GM12878 (cell line): ENCODE results near the gene ABCC4. TPM values are rescaled to one million over a fixed set of nuclear protein-coding genes. Genes with fewer than 3 reads are reported as not detected.

ENCODE experiments used
- ATAC-seq: fragments of 200-7000 bp; cut with Tn5 transposase; 3 replicates; pipeline ENCODE4 v1.9.1; 2020; ENCODE audit warnings: mild to moderate bottlenecking, moderate library complexity
- BruUV-seq: library from RNA; stranded (reverse); fragments of 400-500 nt; replicated peaks from 2 replicates; lab custom pipeline; 2021; lab: Mats Ljungman, UMichigan
- CTCF ChIA-PET: fragments of 300-600 bp; sonication (Branson Sonifier 250); formaldehyde crosslinking; extraction: SDS; loops from one replicate; lab custom pipeline; 2021; ENCODE audit warnings: inconsistent platforms; lab: Yijun Ruan, JAX
- POLR2A ChIA-PET: fragments of 350-600 bp; formaldehyde crosslinking; extraction: SDS; loops from one replicate; lab custom pipeline; 2021; ENCODE audit warnings: inconsistent platforms; lab: Charles Lee
- RAD21 ChIA-PET: fragments of 300-600 bp; sonication (Branson Sonifier 250); formaldehyde crosslinking; loops from one replicate; lab custom pipeline; 2023; ENCODE audit warnings: antibody characterized with exemption; ENCODE audit not compliant: unreplicated experiment; lab: Charles Lee
- SMC1A ChIA-PET: fragments of 300-600 bp; sonication (Branson Sonifier 250); formaldehyde crosslinking; loops from one replicate; lab custom pipeline; 2023; ENCODE audit not compliant: unreplicated experiment, uncharacterized antibody; lab: Charles Lee
- DNase-seq: peaks from one replicate; pipeline ENCODE4 v3.0.0-alpha.2; 2011; ENCODE audit warnings: low read depth, low spot score
- FAIRE-seq: peaks from 3 replicates; lab custom pipeline; 2011; peaks lifted over from hg19 to GRCh38; lab: Jason Lieb, UNC
- H2AFZ ChIP-seq: 2 replicates; pipeline ENCODE4 v1.6.0; 2011; ENCODE audit warnings: low read depth, low read length, control low read depth; ENCODE audit not compliant: control insufficient read depth
- H3K27ac ChIP-seq: 2 replicates; pipeline ENCODE4 v1.5.1; 2011; ENCODE audit warnings: control low read depth; ENCODE audit not compliant: control insufficient read depth, insufficient read depth
- H3K27me3 ChIP-seq, 2 experiments: replicated peaks in 1 of 2; 2 replicates each; pipeline versions ENCODE4 v1.6.0 to v1.6.1; 2011; ENCODE audit warnings: low read length in 1 of 2; ENCODE audit not compliant: control insufficient read depth in 2 of 2, insufficient read depth in 2 of 2
- H3K36me3 ChIP-seq, 2 experiments: 2 replicates each; pipeline ENCODE4 v1.5.1; 2011; ENCODE audit warnings: low read length in 1 of 2; ENCODE audit not compliant: control insufficient read depth in 2 of 2, insufficient read depth in 2 of 2
- H3K4me1 ChIP-seq: 2 replicates; pipeline ENCODE4 v1.6.1; 2011; ENCODE audit warnings: mild to moderate bottlenecking, low read length, moderate library complexity, mixed read lengths; ENCODE audit not compliant: control insufficient read depth, insufficient read depth
- H3K4me2 ChIP-seq: 2 replicates; pipeline ENCODE4 v1.6.0; 2011; ENCODE audit warnings: control low read depth; ENCODE audit not compliant: control insufficient read depth, insufficient read depth
- H3K4me3 ChIP-seq: fragments of 200-600 bp; sonication (generic); 2 replicates; pipeline ENCODE4 v1.5.1; 2016
- H3K79me2 ChIP-seq: 2 replicates; pipeline ENCODE4 v1.6.0; 2011; ENCODE audit warnings: low read length; ENCODE audit not compliant: control insufficient read depth, insufficient read depth
- H3K9ac ChIP-seq: 2 replicates; pipeline ENCODE4 v1.8.0; 2011; ENCODE audit warnings: low read length, control low read depth, mixed read lengths; ENCODE audit not compliant: control insufficient read depth, insufficient read depth
- H3K9me3 ChIP-seq: replicated peaks from 3 replicates; pipeline ENCODE4 v1.5.1; 2011; ENCODE audit warnings: mild to moderate bottlenecking, low read length; ENCODE audit not compliant: control insufficient read depth, insufficient read depth
- H4K20me1 ChIP-seq: 2 replicates; pipeline ENCODE4 v1.6.0; 2011; ENCODE audit not compliant: control insufficient read depth, insufficient read depth
- EED ChIP-seq: sonication (generic); IDR thresholded peaks from 2 replicates; pipeline ENCODE4 v1.6.1; 2016; ENCODE audit warnings: antibody characterized with exemption, low read depth
- ETV6 ChIP-seq, 2 experiments: fragments of 450-650 bp in 1 of 2; IDR thresholded peaks in 1 of 2; conservative IDR thresholded peaks in 1 of 2; 2 replicates each; pipeline ENCODE4 v1.6.1; 2014; ENCODE audit warnings: antibody characterized with exemption in 1 of 2, borderline replicate concordance in 1 of 2, low read depth in 1 of 2, mild to moderate bottlenecking in 1 of 2, moderate library complexity in 1 of 2
- FOXK2 ChIP-seq: fragments of 450-650 bp; IDR thresholded peaks from 2 replicates; pipeline ENCODE4 v1.6.1; 2017; ENCODE audit warnings: mild to moderate bottlenecking, moderate library complexity
- IRF4 ChIP-seq: IDR thresholded peaks from 2 replicates; pipeline ENCODE4 v1.6.1; 2011; ENCODE audit warnings: low read depth, low read length
- NBN ChIP-seq: fragments of 450-650 bp; IDR thresholded peaks from 2 replicates; pipeline ENCODE4 v1.6.1; 2016
- SMC3 ChIP-seq: IDR thresholded peaks from 2 replicates; pipeline ENCODE4 v1.6.1; 2011; ENCODE audit warnings: low read length, improper control_type of control experiment, borderline replicate concordance
- SUPT20H ChIP-seq: IDR thresholded peaks from 2 replicates; pipeline ENCODE4 v1.6.1; 2011; ENCODE audit warnings: low read depth, mild to moderate bottlenecking, low read length, moderate library complexity, borderline replicate concordance; ENCODE audit not compliant: control insufficient read depth
- TCF12 ChIP-seq: IDR thresholded peaks from 2 replicates; pipeline ENCODE4 v1.6.1; 2011; ENCODE audit warnings: low read depth, mild to moderate bottlenecking, low read length
- ZNF384 ChIP-seq: IDR thresholded peaks from 2 replicates; pipeline ENCODE4 v1.6.1; 2012; ENCODE audit warnings: low read depth, mild to moderate bottlenecking, low read length, improper control_type of control experiment, borderline replicate concordance
- WGBS: methylation state at CpG from one replicate; pipeline ENCODE4 v1.1.6; 2016; ENCODE audit warnings: low lambda C conversion rate; ENCODE audit not compliant: insufficient replicate concordance, insufficient coverage; ENCODE audit errors: missing lambda C conversion rate; 5-methylcytosine and 5-hydroxymethylcytosine counted together
- in situ Hi-C: fragments of 300-500 bp; cut with MboI; formaldehyde crosslinking; loops from 9 replicates; pipeline ENCODE4 v1.14.3; 2018; ENCODE audit warnings: mixed read lengths
- intact Hi-C: fragments of 100-400 bp; cut with micrococcal nuclease; formaldehyde crosslinking; loops from one replicate; pipeline ENCODE4 v1.14.2; 2022; ENCODE audit not compliant: unreplicated experiment
- polyA plus RNA-seq, 11 experiments: library from polyadenylated mRNA; depleted of rRNA in 4 of 11; unstranded in 6 of 11; stranded (reverse) in 5 of 11; fragments of >200 nt; fragmentation: Nextera tagmentation in 4 of 11; fragmentation: Illumina TruSeq in 1 of 11; extraction: Ambion mirVana in 4 of 11; extraction: Trizol in 1 of 11; gene quantifications; 1 replicate in 1 of 11; 2 replicates in 10 of 11; pipeline versions ENCODE4 v1.2.1 to v1.2.3, GENCODE V29; 2011 to 2016; ENCODE audit warnings: inconsistent platforms in 2 of 11, missing spikeins in 2 of 11, low read depth in 1 of 11
- total RNA-seq, 4 experiments: library from RNA; depleted of rRNA in 3 of 4; stranded (reverse); fragments of >200 nt in 3 of 4; fragmentation: Illumina TruSeq in 1 of 4; extraction: Trizol in 1 of 4; gene quantifications; 2 replicates each; pipeline versions ENCODE4 v1.2.1 to v1.2.3, GENCODE V29; 2013 to 2021

ABCC4 gene
- total and polyA plus RNA-seq, 10 of the 15 experiments (the other 5 are each of a cell fraction or from before 2014, with no cell fraction given) = 7.2 to 44.4 (median 24.1) TPM

- FAIRE-seq (no peak), ATAC-seq (peak; percentile 64), DNase-seq (no peak)
- ChIA-PET RAD21 (no interaction called here), SMC1A (interaction anchor here (1.5 kb wide), 1 partner anchor 136 kb away, joined by 3 read pairs; no protein-coding TSS in a partner anchor), CTCF (no interaction called here), POLR2A (interaction anchor here (0.6 kb wide), 1 partner anchor 228 kb away, joined by 4 read pairs; no protein-coding TSS in a partner anchor)
- Histone ChIP-seq H3K4me2 (0 out of 2 replicates have a peak overlapping the region, but pooled peaks have one; percentile 10), H3K79me2 (peaks cover 10% of the 10 kb centered on the region), H3K4me1 (peaks cover 21% of the 10 kb centered on the region), H3K4me3 (no peak overlapping the region), H3K9ac (no peak overlapping the region), H3K36me3 (peaks cover 12 to 18% of the 10 kb centered on the region in 2 experiments), H3K9me3 (no peaks in the 10 kb centered on the region), H4K20me1 (no peaks in the 10 kb centered on the region), H3K27me3 (no peaks in the 10 kb centered on the region), H3K27ac (peak overlapping the region; percentile 78)
- TSS peak; percentile 37 for BruUV-seq
- WGBS = 36% methylated on average over 2 of the region's 2 CpGs
- in situ Hi-C loops = no loop called here
- intact Hi-C loops = no loop called here
- TF ChIP-seq SMC3 (no peak), EED (peak; percentile 50), TCF12 (0 out of 2 replicates have a peak, but pooled peaks have one; percentile 44)
- TF ChIP-seq, all 136 proteins: peak for 2
- H2AFZ ChIP-seq = no peak overlapping the region
Observed at GRCh38 chr13:95245071-95245470, 56.2 kb downstream of the ABCC4 start.

- Histone ChIP-seq H3K27me3 (no peaks in the 10 kb centered on the region), H3K4me2 (no peak overlapping the region), H2AFZ (no peak overlapping the region), H4K20me1 (no peaks in the 10 kb centered on the region), H3K36me3 (peaks cover 17 to 19% of the 10 kb centered on the region in 2 experiments), H3K4me3 (no peak overlapping the region), H3K79me2 (peaks cover 9% of the 10 kb centered on the region), H3K9ac (no peak overlapping the region)
- ChIA-PET CTCF (interaction anchor here (1.2 to 1.5 kb wide), 2 partner anchors 14 to 54 kb away, joined by 3 to 4 read pairs; no protein-coding TSS in a partner anchor), POLR2A (interaction anchor here (0.8 kb wide), 1 partner anchor 27 kb away, joined by 3 read pairs; no protein-coding TSS in a partner anchor), RAD21 (no interaction called here), SMC1A (interaction anchor here (0.5 to 4.8 kb wide), 3 partner anchors 8 to 38 kb away, joined by 3 to 40 read pairs (median 3); no protein-coding TSS in a partner anchor)
- in situ Hi-C loops = no loop called here
- no peak for FAIRE-seq
- no peak for DNase-seq
- BruUV-seq = no TSS peak
- ATAC-seq = no peak
- TF ChIP-seq IRF4 (no peak), ZNF384 (no peak), FOXK2 (no peak), SUPT20H (no peak), NBN (no peak), ETV6 (conservative IDR thresholded peaks at IDR 0.05 in 1 of 2, IDR thresholded peaks at IDR 0.05 in 1 of 2; ENCODE audit: borderline replicate concordance in 1 of 2, low read depth in 1 of 2) (no peak)
- TF ChIP-seq, all 136 proteins: peak for 0
- intact Hi-C loops = no loop called here
- Histone ChIP-seq H3K27ac (no peak overlapping the region), H3K4me1 (peaks cover 31% of the 10 kb centered on the region), H3K9me3 (no peaks in the 10 kb centered on the region)
- 79% methylated on average over 7 of the region's 7 CpGs for WGBS
Observed at GRCh38 chr13:95243207-95243606, 58.0 kb downstream of the ABCC4 start.
